ENCODE data around the gene FBXL15.

The FBXL15 gene

GRCh38 chr10:102467318-102467717, 46.7 kb downstream of the FBXL15 start:
- TF ChIP-seq CTCF (conservative IDR thresholded peaks at IDR 0.05; ENCODE audit: low read depth, low read length): no peak
- H4K20me1 ChIP-seq (ENCODE audit: insufficient read depth): no peaks in the 10 kb centered on the region
- no peak overlapping the region for H3K9ac ChIP-seq
- peaks cover 6% of the 10 kb centered on the region for H3K4me1 ChIP-seq (ENCODE audit: low read depth, poor library complexity, severe bottlenecking)
- H3K36me3 ChIP-seq (ENCODE audit: insufficient read depth): no peaks in the 10 kb centered on the region
- H2AFZ ChIP-seq (ENCODE audit: low read depth): no peak overlapping the region
- no peak overlapping the region for H3K27ac ChIP-seq
- no peaks in the 10 kb centered on the region for H3K79me2 ChIP-seq (ENCODE audit: insufficient read depth, low read depth)
- no peak overlapping the region for H3K4me3 ChIP-seq (IDR thresholded peaks at IDR 0.05; ENCODE audit: insufficient read depth, low read depth, low read length)
- H3K4me2 ChIP-seq: no peak overlapping the region
- H3K27me3 ChIP-seq (ENCODE audit: insufficient read depth, low read depth): no peaks in the 10 kb centered on the region

DNA sequence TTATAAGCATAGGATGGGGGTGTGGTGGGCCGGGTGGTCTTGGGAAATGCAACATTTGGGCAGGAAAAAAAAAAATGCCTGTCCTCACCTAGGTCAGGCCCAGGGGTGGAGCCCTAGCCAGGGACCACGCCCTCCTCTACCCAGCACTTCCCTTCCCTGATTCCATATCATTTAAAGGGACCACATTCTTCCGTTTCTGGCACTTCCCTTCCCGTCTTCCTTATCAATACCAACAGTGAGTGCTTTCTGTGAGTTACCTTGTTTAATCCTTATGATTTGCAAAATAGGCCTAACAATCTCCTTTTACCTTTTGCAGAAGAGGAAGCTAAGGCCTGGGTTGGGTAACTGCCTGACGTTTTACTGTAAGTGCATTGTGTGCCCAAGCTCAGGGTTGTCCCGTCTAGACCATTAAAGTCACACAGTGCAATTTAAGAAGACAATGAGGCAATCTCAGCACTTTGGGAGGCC, 47.4 kb downstream of the FBXL15 start:
- Histone ChIP-seq H3K4me2 (no peak overlapping the region), H3K4me3 (IDR thresholded peaks at IDR 0.05; ENCODE audit: insufficient read depth, low read depth, low read length) (no peak overlapping the region), H3K36me3 (ENCODE audit: insufficient read depth) (no peaks in the 10 kb centered on the region), H3K27me3 (ENCODE audit: insufficient read depth, low read depth) (no peaks in the 10 kb centered on the region), H3K79me2 (ENCODE audit: insufficient read depth, low read depth) (no peaks in the 10 kb centered on the region), H3K27ac (no peak overlapping the region), H4K20me1 (ENCODE audit: insufficient read depth) (no peaks in the 10 kb centered on the region), H3K4me1 (ENCODE audit: low read depth, poor library complexity, severe bottlenecking) (no peaks in the 10 kb centered on the region), H2AFZ (ENCODE audit: low read depth) (no peak overlapping the region), H3K9ac (no peak overlapping the region)
- TF ChIP-seq CTCF (conservative IDR thresholded peaks at IDR 0.05; ENCODE audit: low read depth, low read length): no peak

- Histone ChIP-seq H3K27me3 (ENCODE audit: insufficient read depth, low read depth) (no peaks in the 10 kb centered on the region), H3K4me2 (no peak overlapping the region), H3K79me2 (ENCODE audit: insufficient read depth, low read depth) (no peaks in the 10 kb centered on the region), H3K36me3 (ENCODE audit: insufficient read depth) (no peaks in the 10 kb centered on the region), H3K4me3 (IDR thresholded peaks at IDR 0.05; ENCODE audit: insufficient read depth, low read depth, low read length) (no peak overlapping the region), H3K27ac (no peak overlapping the region), H2AFZ (ENCODE audit: low read depth) (no peak overlapping the region), H3K4me1 (ENCODE audit: low read depth, poor library complexity, severe bottlenecking) (no peaks in the 10 kb centered on the region), H3K9ac (no peak overlapping the region), H4K20me1 (ENCODE audit: insufficient read depth) (no peaks in the 10 kb centered on the region)
- no peak for TF ChIP-seq CTCF (conservative IDR thresholded peaks at IDR 0.05; ENCODE audit: low read depth, low read length)
Observed at GRCh38 chr10:102468683-102469082, 48.0 kb downstream of the FBXL15 start.

DNA sequence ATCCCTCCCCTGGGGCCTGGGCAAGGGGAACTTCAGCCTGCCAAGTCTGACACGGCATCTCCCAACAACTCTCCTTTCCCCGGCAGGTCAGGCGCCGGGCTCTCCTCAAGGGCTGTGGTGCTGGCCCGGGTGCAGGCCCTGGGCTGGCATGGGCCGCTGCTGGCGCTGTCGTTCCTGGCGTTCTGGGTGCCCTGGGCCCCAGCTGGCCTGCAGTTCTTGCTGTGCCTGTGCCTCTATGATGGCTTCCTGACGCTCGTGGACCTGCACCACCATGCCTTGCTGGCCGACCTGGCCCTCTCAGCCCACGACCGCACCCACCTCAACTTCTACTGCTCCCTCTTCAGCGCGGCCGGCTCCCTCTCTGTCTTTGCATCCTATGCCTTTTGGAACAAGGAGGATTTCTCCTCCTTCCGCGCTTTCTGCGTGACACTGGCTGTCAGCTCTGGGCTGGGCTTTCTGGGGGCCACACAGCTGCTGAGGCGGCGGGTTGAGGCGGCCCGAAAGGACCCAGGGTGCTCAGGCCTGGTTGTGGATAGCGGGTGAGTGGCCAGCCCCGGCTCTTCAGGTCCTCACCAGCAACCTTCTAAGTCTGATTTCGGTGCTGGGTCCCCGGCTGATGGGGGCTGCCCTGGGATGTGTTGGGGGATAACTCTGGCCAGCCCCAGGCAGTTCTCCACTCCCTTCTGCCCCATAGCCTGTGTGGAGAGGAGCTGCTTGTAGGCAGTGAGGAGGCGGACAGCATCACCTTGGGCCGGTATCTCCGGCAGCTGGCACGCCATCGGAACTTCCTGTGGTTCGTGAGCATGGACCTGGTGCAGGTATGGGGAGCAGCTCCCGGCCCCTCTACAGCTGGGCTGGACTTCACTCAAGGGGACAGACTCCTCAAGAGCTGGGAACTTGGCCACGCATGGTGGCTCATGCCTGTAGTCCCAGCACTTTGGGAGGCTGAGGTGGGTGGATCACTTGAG, 50.2 kb downstream of the FBXL15 start:
- Histone ChIP-seq H3K27me3 (ENCODE audit: insufficient read depth, low read depth) (no peaks in the 10 kb centered on the region), H3K9ac (no peak overlapping the region), H2AFZ (ENCODE audit: low read depth) (no peak overlapping the region), H3K79me2 (ENCODE audit: insufficient read depth, low read depth) (no peaks in the 10 kb centered on the region), H4K20me1 (ENCODE audit: insufficient read depth) (no peaks in the 10 kb centered on the region), H3K4me1 (ENCODE audit: low read depth, poor library complexity, severe bottlenecking) (no peaks in the 10 kb centered on the region), H3K4me3 (IDR thresholded peaks at IDR 0.05; ENCODE audit: insufficient read depth, low read depth, low read length) (no peak overlapping the region), H3K27ac (no peak overlapping the region), H3K4me2 (no peak overlapping the region), H3K36me3 (ENCODE audit: insufficient read depth) (no peaks in the 10 kb centered on the region)
- TF ChIP-seq CTCF (conservative IDR thresholded peaks at IDR 0.05; ENCODE audit: low read depth, low read length): no peak

Measured in KMS-11 (cell line).